Lung (tissue), 12 donors: Measurements from ENCODE around the gene SAXO1. TPM values are rescaled to one million over a fixed set of nuclear protein-coding genes. Genes with fewer than 3 reads are reported as not detected.

Experiments
- ATAC-seq: fragments of 200-7000 bp; cut with Tn5 transposase; one replicate; pipeline ENCODE4 v1.9.1; 2020; ENCODE audit warnings: moderate number of reproducible peaks; ENCODE audit not compliant: insufficient read depth, low FRiP score
- DNase-seq, 3 donors: peaks; one replicate each; pipeline ENCODE4 v3.0.0-alpha.2; 2013 to 2017
- H3K27ac ChIP-seq, 2 donors: one replicate each; pipeline ENCODE4 v1.5.1; 2013; ENCODE audit warnings: mild to moderate bottlenecking in 2 of 2, moderate library complexity in 2 of 2, control low read depth in 1 of 2, inconsistent platforms in 1 of 2, low read depth in 1 of 2, low read length in 1 of 2
- H3K27me3 ChIP-seq, 3 donors: one replicate each; pipeline ENCODE4 v1.5.1; 2013; ENCODE audit warnings: low read length in 2 of 3; ENCODE audit not compliant: control insufficient read depth in 3 of 3, insufficient read depth in 3 of 3
- H3K36me3 ChIP-seq, 4 donors: one replicate each; pipeline ENCODE4 v1.5.1; 2013; ENCODE audit warnings: low read length in 4 of 4, mild to moderate bottlenecking in 1 of 4, moderate library complexity in 1 of 4; ENCODE audit not compliant: control insufficient read depth in 4 of 4, insufficient read depth in 4 of 4
- H3K4me1 ChIP-seq, 5 donors: one replicate each; pipeline ENCODE4 v1.5.1; 2013; ENCODE audit warnings: low read length in 5 of 5, mild to moderate bottlenecking in 2 of 5, moderate library complexity in 1 of 5; ENCODE audit not compliant: control insufficient read depth in 5 of 5, insufficient read depth in 5 of 5
- H3K4me3 ChIP-seq: one replicate; pipeline ENCODE4 v1.5.1; 2013; ENCODE audit warnings: mild to moderate bottlenecking, control low read depth, moderate library complexity
- H3K9ac ChIP-seq, 2 donors: one replicate each; pipeline ENCODE4 v1.5.1; 2013; ENCODE audit warnings: low read length in 2 of 2, control low read depth in 1 of 2; ENCODE audit not compliant: insufficient read depth in 1 of 2
- H3K9me3 ChIP-seq, 4 donors: one replicate each; pipeline ENCODE4 v1.5.1; 2013; ENCODE audit warnings: low read length in 3 of 4, mild to moderate bottlenecking in 1 of 4, moderate library complexity in 1 of 4; ENCODE audit not compliant: control insufficient read depth in 4 of 4, insufficient read depth in 3 of 4
- WGBS, 2 donors: extraction: QIAGEN DNeasy Blood & Tissue Kit; methylation state at CpG; one replicate each; pipeline ENCODE4 v1.1.7; 2013; 5-methylcytosine and 5-hydroxymethylcytosine counted together
- polyA plus RNA-seq, 2 donors: library from polyadenylated mRNA; stranded (reverse); fragments of 200-250 nt; gene quantifications; one replicate each; pipeline ENCODE4 v1.2.1, GENCODE V29; 2013
- total RNA-seq, 2 donors: library from RNA; depleted of rRNA in 1 of 2; stranded (reverse); fragments of >200 nt in 1 of 2; gene quantifications; one replicate each; pipeline ENCODE4 v1.2.1, GENCODE V29; 2014 to 2021
- TF ChIP-seq, protein P1 (sequence below): IDR thresholded peaks from 2 replicates; pipeline ENCODE4 v1.5.1; 2012; ENCODE audit warnings: mild to moderate bottlenecking; ENCODE audit errors: control extremely low read depth, extremely low read depth
- donor health status: control.
- donor health status: control.
- donor health status: Bipolar disorder and iron deficiency.
- donor health status: healthy.
- donor health status: DM: yes; HTN: yes; CAD: no.

SAXO1 gene
- total and polyA plus RNA-seq, 4 donors: 0.02 to 0.54 (median 0.21) TPM

DNA sequence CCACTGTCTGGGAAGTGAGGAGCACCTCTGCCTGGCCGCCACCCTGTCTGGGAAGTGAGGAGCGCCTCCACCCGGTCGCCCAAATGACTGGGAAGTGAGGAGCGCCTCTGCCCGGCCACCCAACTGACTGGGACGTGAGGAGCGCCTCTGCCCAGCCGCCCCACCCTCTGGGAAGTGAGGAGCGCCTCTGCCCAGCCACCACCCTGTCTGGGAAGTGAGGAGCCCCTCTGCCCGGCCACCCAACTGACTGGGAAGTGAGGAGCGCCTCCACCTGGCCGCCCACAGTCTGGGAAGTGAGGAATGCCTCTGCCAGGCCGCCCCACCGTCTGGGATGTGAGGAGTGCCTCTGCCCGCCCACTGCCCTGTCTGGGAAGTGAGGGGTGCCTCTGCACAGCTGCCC lies 32.9 kb downstream of the SAXO1 start:
- Histone ChIP-seq H3K9me3 (peaks cover 0 to 7% (median 0%) of the 10 kb centered on the region in 4 donors), H3K4me3 (no peak overlapping the region), H3K36me3 (no peaks in the 10 kb centered on the region), H3K27me3 (no peaks in the 10 kb centered on the region), H3K4me1 (no peaks in the 10 kb centered on the region), H3K27ac (no peak overlapping the region), H3K9ac (no peak overlapping the region)
- no peak for DNase-seq
- TF ChIP-seq, protein P1, sequence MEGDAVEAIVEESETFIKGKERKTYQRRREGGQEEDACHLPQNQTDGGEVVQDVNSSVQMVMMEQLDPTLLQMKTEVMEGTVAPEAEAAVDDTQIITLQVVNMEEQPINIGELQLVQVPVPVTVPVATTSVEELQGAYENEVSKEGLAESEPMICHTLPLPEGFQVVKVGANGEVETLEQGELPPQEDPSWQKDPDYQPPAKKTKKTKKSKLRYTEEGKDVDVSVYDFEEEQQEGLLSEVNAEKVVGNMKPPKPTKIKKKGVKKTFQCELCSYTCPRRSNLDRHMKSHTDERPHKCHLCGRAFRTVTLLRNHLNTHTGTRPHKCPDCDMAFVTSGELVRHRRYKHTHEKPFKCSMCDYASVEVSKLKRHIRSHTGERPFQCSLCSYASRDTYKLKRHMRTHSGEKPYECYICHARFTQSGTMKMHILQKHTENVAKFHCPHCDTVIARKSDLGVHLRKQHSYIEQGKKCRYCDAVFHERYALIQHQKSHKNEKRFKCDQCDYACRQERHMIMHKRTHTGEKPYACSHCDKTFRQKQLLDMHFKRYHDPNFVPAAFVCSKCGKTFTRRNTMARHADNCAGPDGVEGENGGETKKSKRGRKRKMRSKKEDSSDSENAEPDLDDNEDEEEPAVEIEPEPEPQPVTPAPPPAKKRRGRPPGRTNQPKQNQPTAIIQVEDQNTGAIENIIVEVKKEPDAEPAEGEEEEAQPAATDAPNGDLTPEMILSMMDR: no peak
- no peak for ATAC-seq
- WGBS, 2 donors: 88 to 92% methylated on average over 16 of the region's 16 CpGs

DNA sequence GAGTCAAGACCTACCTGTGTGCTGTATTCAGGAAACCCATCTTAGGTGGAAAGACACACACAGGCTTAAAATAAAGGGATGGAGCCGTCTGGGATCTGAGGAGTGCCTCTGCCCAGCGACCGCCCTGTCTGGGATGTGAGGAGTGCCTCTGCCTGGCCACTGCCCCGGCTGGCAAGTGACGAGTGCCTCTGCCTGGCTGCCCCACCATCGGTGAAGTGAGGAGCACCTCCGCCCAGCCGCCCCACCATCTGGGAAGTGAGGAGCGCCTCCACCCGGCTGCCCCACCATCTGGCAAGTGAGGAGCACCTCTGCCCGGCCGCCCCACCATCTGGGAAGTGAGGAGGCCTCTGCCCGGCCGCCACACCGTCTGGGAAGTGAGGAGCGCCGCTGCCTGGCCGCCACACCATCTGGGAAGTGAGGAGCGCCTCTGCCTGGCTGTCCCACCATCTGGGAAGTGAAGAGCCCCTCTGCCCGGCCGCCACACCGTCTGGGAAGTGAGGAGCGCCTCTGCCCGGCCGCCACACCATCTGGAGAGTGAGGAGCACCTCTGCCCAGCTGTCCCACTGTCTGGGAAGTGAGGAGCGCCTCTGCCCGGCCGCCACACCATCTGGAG lies 33.7 kb downstream of the SAXO1 start:
- TF ChIP-seq, protein P1: no peak
- WGBS, 2 donors: 94 to 97% methylated on average over 28 of the region's 28 CpGs
- no peaks in the 10 kb centered on the region for H3K27me3 ChIP-seq
- H3K36me3 ChIP-seq: no peaks in the 10 kb centered on the region
- H3K4me1 ChIP-seq: peaks cover 0 to 8% (median 0%) of the 10 kb centered on the region in 5 donors
- no peak for DNase-seq
- no peak overlapping the region for H3K4me3 ChIP-seq
- H3K27ac ChIP-seq: no peak overlapping the region
- peaks cover 0 to 7% (median 0%) of the 10 kb centered on the region in 4 donors for H3K9me3 ChIP-seq
- H3K9ac ChIP-seq: no peak overlapping the region
- no peak for ATAC-seq

DNA sequence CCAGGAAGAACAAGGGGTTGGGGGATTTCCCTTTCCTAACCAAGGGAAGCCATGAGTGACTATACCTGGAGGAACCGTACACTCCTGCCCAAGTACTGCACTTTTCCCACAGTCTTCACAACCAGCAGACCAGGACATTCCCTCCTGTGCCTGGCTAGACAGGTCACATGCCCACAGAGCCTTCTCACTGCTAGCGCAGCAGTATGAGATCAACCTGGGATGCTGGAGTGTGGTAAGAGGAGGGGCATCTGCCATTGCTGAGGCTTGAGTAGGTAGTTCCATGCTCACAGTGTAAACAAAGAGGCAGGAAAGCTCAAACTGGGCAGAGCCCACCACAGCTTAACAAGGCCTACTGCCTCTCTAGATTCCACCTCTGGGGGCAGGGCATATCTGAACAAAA lies 35.9 kb downstream of the SAXO1 start:
- Histone ChIP-seq H3K4me3 (no peak overlapping the region), H3K4me1 (peaks cover 0 to 12% (median 0%) of the 10 kb centered on the region in 5 donors), H3K9ac (no peak overlapping the region), H3K36me3 (no peaks in the 10 kb centered on the region), H3K9me3 (peaks cover 0 to 7% (median 0%) of the 10 kb centered on the region in 4 donors), H3K27ac (no peak overlapping the region), H3K27me3 (no peaks in the 10 kb centered on the region)
- WGBS, 2 donors: 74 to 90% methylated on average over 2 of the region's 2 CpGs
- TF ChIP-seq, protein P1: no peak
- DNase-seq (no peak), ATAC-seq (no peak)

DNA sequence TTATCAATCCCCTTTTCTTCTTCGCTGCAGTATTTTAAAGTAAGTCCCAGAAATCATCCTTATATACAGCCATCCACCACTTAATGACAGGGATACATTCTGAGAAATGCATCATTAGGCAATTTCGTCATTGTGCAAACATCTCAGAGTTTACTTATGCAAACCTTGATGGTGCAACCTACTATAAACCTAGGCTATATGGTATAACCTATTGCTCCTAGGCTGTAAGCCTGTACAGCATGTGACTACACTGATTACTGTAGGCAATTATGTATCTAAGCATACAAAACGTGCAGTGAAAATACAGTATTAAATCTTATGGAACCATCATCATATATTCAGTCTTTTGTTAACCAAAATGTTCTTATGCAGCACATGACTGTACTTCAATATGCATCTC lies 36.8 kb downstream of the SAXO1 start:
- no peaks in the 10 kb centered on the region for H3K36me3 ChIP-seq
- peaks cover 0 to 7% (median 0%) of the 10 kb centered on the region in 4 donors for H3K9me3 ChIP-seq
- ATAC-seq (no peak), DNase-seq (no peak)
- H3K4me1 ChIP-seq: peaks cover 0 to 12% (median 0%) of the 10 kb centered on the region in 5 donors
- TF ChIP-seq, protein P1: no peak
- H3K27ac ChIP-seq: no peak overlapping the region
- 67 to 70% methylated on average over 3 of the region's 3 CpGs for WGBS, 2 donors
- no peak overlapping the region for H3K9ac ChIP-seq
- H3K4me3 ChIP-seq: no peak overlapping the region
- H3K27me3 ChIP-seq: no peaks in the 10 kb centered on the region
